ENCODE results near the gene SDHD. TPM values are rescaled to one million over a fixed set of nuclear protein-coding genes. Genes with fewer than 3 reads are reported as not detected.
"Not testable (repeated sequence)": the region's sequence is repeated elsewhere in the genome, so short reads cannot be mapped to it uniquely, and the experiment has no call there.

SDHD gene
- 44.4 to 48.6 TPM (median 47.3 TPM) in 3 replicates for total RNA-seq

DNA sequence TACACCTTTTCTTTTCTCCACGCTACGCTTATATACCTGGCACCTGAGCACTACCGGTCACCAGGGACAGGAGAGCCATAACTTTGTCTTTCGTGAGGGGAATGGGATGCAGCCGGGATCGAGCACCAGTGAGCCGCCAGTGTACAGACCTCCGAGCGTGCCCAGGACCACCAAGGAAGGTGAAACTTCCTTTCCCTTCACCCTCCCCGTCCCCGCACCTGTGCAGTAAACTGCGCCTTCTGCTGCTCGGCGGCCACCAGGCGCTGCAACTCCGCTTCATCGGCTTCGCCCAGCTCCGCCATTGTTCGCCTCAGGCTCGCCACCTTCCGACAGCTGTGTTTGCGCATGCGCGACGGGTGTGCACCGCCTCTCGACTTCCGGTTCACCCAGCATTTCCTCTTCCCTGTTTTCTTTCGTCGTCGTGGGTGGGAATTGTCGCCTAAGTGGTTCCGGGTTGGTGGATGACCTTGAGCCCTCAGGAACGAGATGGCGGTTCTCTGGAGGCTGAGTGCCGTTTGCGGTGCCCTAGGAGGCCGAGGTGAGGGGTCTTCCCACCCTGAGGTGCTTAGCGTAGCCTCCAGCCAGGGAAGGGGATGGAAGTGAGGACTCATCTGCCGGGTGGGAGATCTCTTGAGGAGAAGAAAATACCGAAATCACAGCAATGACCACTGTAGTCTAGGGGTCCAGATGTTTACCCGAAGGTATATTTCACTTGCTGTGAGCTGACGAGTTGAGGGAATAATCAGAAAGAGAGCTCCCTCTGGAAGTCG is at the start of gene SDHD, which contains the start of gene TIMM8B:
TSS of gene SDHD (plus strand) at position 452 of the 770 bp plus-strand sequence. CDS start at position 487, 35 bp downstream.
TSS of gene TIMM8B (minus strand) at position 335 of the 770 bp plus-strand sequence. CDS start at position 302, 33 bp downstream.
- H3K36me3 Mint-ChIP-seq = peaks cover 41% of the 10 kb centered on the region
- H3K27me3 Mint-ChIP-seq (ENCODE audit: low read depth) = no peaks in the 10 kb centered on the region
- H3K4me1 Mint-ChIP-seq = peaks cover 42% of the 10 kb centered on the region
- TF ChIP-seq, protein P1, sequence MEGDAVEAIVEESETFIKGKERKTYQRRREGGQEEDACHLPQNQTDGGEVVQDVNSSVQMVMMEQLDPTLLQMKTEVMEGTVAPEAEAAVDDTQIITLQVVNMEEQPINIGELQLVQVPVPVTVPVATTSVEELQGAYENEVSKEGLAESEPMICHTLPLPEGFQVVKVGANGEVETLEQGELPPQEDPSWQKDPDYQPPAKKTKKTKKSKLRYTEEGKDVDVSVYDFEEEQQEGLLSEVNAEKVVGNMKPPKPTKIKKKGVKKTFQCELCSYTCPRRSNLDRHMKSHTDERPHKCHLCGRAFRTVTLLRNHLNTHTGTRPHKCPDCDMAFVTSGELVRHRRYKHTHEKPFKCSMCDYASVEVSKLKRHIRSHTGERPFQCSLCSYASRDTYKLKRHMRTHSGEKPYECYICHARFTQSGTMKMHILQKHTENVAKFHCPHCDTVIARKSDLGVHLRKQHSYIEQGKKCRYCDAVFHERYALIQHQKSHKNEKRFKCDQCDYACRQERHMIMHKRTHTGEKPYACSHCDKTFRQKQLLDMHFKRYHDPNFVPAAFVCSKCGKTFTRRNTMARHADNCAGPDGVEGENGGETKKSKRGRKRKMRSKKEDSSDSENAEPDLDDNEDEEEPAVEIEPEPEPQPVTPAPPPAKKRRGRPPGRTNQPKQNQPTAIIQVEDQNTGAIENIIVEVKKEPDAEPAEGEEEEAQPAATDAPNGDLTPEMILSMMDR (IDR thresholded peaks at IDR 0.05; ENCODE audit: unreplicated experiment) = no peak
- H3K4me3 Mint-ChIP-seq = peak within 1 kb of the TSS; percentile 100
- H3K9me3 Mint-ChIP-seq = no peaks in the 10 kb centered on the region
- peak within 1 kb of the TSS; percentile 97 for H3K27ac Mint-ChIP-seq
- DNase-seq (ENCODE audit: low spot score in 2 of 2, unreplicated experiment in 2 of 2) = peak; percentile 91 to 96

DNA sequence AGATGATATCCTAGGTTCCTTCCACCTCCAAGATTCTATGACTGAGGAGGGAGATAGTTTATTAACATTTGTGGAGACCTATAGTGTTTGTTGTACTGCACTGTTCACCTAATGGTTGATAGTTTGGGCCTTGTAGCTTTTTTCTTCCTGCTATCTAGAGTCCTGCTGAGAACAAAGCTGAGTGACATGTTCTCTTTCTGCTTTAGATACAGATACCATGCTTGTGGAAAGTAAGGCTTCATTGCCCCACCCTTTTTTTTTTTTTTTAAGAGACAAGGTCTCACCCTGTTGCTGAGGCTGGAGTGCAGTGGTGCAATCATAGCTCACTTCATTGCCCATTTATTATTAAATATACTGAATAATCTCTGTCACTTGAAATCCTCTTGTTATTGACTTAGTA is 49.1 kb upstream of the SDHD start:
- Mint-ChIP-seq H3K27ac (no peak overlapping the region), H3K4me3 (no peak overlapping the region), H3K27me3 (ENCODE audit: low read depth) (no peaks in the 10 kb centered on the region), H3K36me3 (peaks cover 49% of the 10 kb centered on the region), H3K4me1 (no peaks in the 10 kb centered on the region), H3K9me3 (no peaks in the 10 kb centered on the region)
- TF ChIP-seq, protein P1 (IDR thresholded peaks at IDR 0.05; ENCODE audit: unreplicated experiment) = no peak
- no peak for DNase-seq (ENCODE audit: low spot score in 2 of 2, unreplicated experiment in 2 of 2)

DNA sequence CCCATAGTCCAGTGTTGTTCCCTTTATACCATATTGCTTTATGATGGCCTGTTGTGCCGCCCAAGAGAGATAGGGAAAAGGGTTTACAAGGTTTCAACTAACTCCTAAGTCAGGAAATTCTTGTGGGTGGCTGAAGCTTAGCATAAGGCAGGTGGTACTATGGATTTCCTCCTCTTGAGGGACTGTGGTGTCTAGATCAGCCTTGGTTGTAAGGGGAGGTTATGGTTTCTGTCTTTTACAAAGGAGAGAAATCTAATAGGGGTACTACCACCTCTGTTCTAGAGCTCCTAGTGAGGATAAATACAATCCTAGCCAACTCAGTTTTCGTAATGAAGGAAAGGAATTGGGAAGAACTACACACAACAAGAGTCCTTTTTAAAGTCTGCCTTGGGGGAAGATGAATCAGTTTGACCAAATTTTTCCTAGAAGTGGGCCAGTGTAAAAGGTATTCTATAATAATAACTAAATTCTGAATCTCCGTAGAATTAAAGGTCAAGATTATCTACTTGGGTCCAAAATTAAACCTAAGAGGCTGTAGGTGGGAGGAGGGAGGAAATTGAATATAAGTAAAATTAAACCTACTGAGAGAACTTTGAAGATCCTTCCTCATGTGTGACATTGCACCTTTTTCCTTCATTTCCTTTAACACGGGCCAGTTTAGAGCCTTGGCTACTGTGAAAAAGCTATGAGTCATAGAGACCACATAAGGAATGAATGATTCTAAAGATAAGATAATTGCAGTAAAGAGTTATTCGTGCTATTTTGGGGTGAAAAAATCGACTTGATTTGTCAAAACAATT is 44.3 kb upstream of the SDHD start:
- TF ChIP-seq, protein P1 (IDR thresholded peaks at IDR 0.05; ENCODE audit: unreplicated experiment) = no peak
- H3K27ac Mint-ChIP-seq = no peak overlapping the region
- no peaks in the 10 kb centered on the region for H3K4me1 Mint-ChIP-seq
- no peak for DNase-seq (ENCODE audit: low spot score in 2 of 2, unreplicated experiment in 2 of 2)
- peaks cover 49% of the 10 kb centered on the region for H3K36me3 Mint-ChIP-seq
- no peaks in the 10 kb centered on the region for H3K27me3 Mint-ChIP-seq (ENCODE audit: low read depth)
- peaks cover 6% of the 10 kb centered on the region for H3K9me3 Mint-ChIP-seq
- no peak overlapping the region for H3K4me3 Mint-ChIP-seq

DNA sequence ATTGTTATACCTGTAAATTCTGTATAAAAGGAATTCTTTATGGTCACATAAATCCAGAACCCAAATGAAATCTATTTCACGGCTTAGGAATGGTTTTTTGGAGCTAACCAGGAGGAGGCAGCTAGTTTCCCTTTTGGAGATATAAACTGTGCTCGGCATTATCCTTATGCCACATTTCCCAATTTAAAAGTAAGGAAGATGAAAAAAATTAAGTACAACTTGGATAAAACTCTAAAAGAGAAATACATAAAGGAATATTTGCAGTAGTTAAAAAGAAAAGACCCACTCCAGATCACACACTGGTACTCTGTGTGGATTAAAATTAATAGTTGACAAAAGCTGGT is 43.7 kb upstream of the SDHD start:
- TF ChIP-seq, protein P1 (IDR thresholded peaks at IDR 0.05; ENCODE audit: unreplicated experiment) = no peak
- Mint-ChIP-seq H3K9me3 (peaks cover 8% of the 10 kb centered on the region), H3K27ac (no peak overlapping the region), H3K27me3 (ENCODE audit: low read depth) (no peaks in the 10 kb centered on the region), H3K4me3 (no peak overlapping the region), H3K4me1 (no peaks in the 10 kb centered on the region), H3K36me3 (peaks cover 52% of the 10 kb centered on the region)
- no peak for DNase-seq (ENCODE audit: low spot score in 2 of 2, unreplicated experiment in 2 of 2)

DNA sequence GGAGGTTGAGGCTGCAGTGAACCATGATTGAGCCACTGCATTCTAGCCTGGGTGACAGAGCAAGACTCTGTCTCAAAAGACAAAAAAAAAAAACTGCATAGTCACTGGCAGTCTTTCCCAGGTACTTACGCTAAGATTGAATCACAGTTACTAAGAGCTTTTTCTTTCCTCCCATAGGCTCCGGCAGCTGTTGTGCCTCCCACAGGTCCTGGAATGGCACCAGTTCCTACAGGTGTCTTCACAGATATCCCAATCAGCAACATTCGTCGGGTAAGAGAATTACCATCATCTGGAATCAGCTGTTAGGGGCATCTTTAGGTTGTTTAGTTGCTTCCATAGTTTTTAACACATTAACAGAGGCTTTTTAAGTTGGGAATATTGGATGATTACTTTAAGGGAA is 41.7 kb upstream of the SDHD start:
- no peaks in the 10 kb centered on the region for H3K4me1 Mint-ChIP-seq
- peaks cover 55% of the 10 kb centered on the region for H3K36me3 Mint-ChIP-seq
- peaks cover 12% of the 10 kb centered on the region for H3K9me3 Mint-ChIP-seq
- TF ChIP-seq, protein P1 (IDR thresholded peaks at IDR 0.05; ENCODE audit: unreplicated experiment) = no peak
- no peak overlapping the region for H3K27ac Mint-ChIP-seq
- H3K4me3 Mint-ChIP-seq = no peak overlapping the region
- no peaks in the 10 kb centered on the region for H3K27me3 Mint-ChIP-seq (ENCODE audit: low read depth)
- no peak for DNase-seq (ENCODE audit: low spot score in 2 of 2, unreplicated experiment in 2 of 2)

DNA sequence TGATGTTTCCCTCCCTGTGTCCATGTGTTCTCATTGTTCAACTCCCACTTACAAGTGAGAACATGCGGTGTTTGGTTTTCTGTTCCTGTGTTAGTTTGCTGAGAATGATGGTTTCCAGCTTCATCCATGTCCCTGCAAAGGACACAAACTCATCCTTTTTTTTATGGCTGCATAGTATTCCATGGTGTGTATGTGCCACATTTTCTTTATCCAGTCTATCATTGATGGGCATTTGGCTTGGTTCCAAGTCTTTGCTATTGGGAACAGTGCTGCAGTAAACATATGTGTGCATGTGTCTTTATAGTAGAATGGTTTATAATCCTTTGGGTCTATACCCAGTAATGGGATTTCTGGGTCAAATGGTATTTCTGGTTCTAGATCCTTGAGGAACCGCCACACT is 40.0 kb upstream of the SDHD start:
- H3K4me3 Mint-ChIP-seq; H3K27ac Mint-ChIP-seq; DNase-seq (ENCODE audit: low spot score in 2 of 2, unreplicated experiment in 2 of 2); H3K27me3 Mint-ChIP-seq (ENCODE audit: low read depth); H3K4me1 Mint-ChIP-seq: not testable (repeated sequence)
- peaks cover 60% of the 10 kb centered on the region for H3K36me3 Mint-ChIP-seq
- peaks cover 12% of the 10 kb centered on the region for H3K9me3 Mint-ChIP-seq

DNA sequence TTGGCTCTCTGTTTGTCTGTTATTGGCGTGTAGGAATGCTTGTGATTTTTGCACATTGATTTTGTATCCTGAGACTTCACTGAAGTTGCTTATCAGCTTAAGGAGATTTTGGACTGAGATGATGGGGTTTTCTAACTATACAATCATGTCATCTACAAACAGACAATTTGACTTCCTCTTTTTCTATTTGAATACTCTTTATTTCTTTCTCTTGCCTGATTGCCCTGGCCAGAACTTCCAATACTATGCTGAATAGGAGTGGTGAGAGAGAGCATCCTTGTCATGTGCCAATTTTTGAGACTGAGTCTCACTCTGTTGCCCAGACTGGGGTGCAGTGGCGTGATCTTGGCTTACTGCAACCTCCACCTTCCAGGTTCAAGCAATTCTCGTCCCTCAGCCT is 38.4 kb upstream of the SDHD start:
- not testable (repeated sequence) for DNase-seq (ENCODE audit: low spot score in 2 of 2, unreplicated experiment in 2 of 2); H3K4me1 Mint-ChIP-seq; H3K4me3 Mint-ChIP-seq; H3K27me3 Mint-ChIP-seq (ENCODE audit: low read depth); H3K27ac Mint-ChIP-seq
- Mint-ChIP-seq H3K9me3 (peaks cover 12% of the 10 kb centered on the region), H3K36me3 (peaks cover 69% of the 10 kb centered on the region)

All from mesothelial cell of epicardium (in vitro differentiated cells).